ENCODE data around the gene SERPINI1.
"Not testable (repeated sequence)": the region's sequence is repeated elsewhere in the genome, so short reads cannot be mapped to it uniquely, and the experiment has no call there.

Gene SERPINI1

GRCh38 chr3:167776066-167776685 lies 40.7 kb downstream of the SERPINI1 start:
- Histone ChIP-seq H3K4me3 (no peak overlapping the region), H3K27ac (no peak overlapping the region)

- no peak overlapping the region for H3K27ac ChIP-seq
Observed at GRCh38 chr3:167777356-167777755, 41.8 kb downstream of the SERPINI1 start.

GRCh38 chr3:167780214-167780883 lies 44.8 kb downstream of the SERPINI1 start:
- H3K4me3 ChIP-seq: no peak overlapping the region
- H3K27ac ChIP-seq: no peak overlapping the region

More at GRCh38 chr3:167777356-167777755, 41.8 kb downstream of the SERPINI1 start:
- no peak overlapping the region for H3K4me3 ChIP-seq

GRCh38 chr3:167783781-167784180 lies 48.3 kb downstream of the SERPINI1 start:
- Histone ChIP-seq H3K4me3 (no peak overlapping the region), H3K27ac (no peak overlapping the region)

GRCh38 chr3:167785790-167786189 lies 50.3 kb downstream of the SERPINI1 start:
- no peak overlapping the region for H3K4me3 ChIP-seq
- no peak overlapping the region for H3K27ac ChIP-seq

GRCh38 chr3:167787440-167787839 lies 51.9 kb downstream of the SERPINI1 start:
- H3K4me3 ChIP-seq: no peak overlapping the region
- H3K27ac ChIP-seq: no peak overlapping the region

GRCh38 chr3:167798443-167798842 lies 62.9 kb downstream of the SERPINI1 start:
- H3K27ac ChIP-seq: no peak overlapping the region

GRCh38 chr3:167808910-167809309 lies 73.4 kb downstream of the SERPINI1 start:
- Histone ChIP-seq H3K27ac (no peak overlapping the region), H3K4me3 (no peak overlapping the region)

More at GRCh38 chr3:167798443-167798842, 62.9 kb downstream of the SERPINI1 start:
- no peak overlapping the region for H3K4me3 ChIP-seq

GRCh38 chr3:167810236-167810635 lies 74.7 kb downstream of the SERPINI1 start:
- H3K27ac ChIP-seq: no peak overlapping the region

GRCh38 chr3:167811031-167811430 lies 75.5 kb downstream of the SERPINI1 start:
- H3K27ac ChIP-seq: peak overlapping the region in 2 of 21 experiments; percentile 4 to 35

More at GRCh38 chr3:167810236-167810635, 74.7 kb downstream of the SERPINI1 start:
- no peak overlapping the region for H3K4me3 ChIP-seq

GRCh38 chr3:167813169-167814123 lies 77.9 kb downstream of the SERPINI1 start:
- Histone ChIP-seq H3K4me3 (no peak overlapping the region), H3K27ac (peak overlapping the region in 4 of 21 experiments; percentile 18 to 75 (median 64))

More at GRCh38 chr3:167811031-167811430, 75.5 kb downstream of the SERPINI1 start:
- no peak overlapping the region for H3K4me3 ChIP-seq

GRCh38 chr3:167814441-167814951 lies 79.0 kb downstream of the SERPINI1 start:
- Histone ChIP-seq H3K27ac (peak overlapping the region in 2 of 21 experiments; percentile 60 to 75), H3K4me3 (no peak overlapping the region)

GRCh38 chr3:167816953-167817352 lies 81.4 kb downstream of the SERPINI1 start:
- no peak overlapping the region for H3K4me3 ChIP-seq

GRCh38 chr3:167820102-167820865 lies 84.8 kb downstream of the SERPINI1 start:
- Histone ChIP-seq H3K4me3 (no peak overlapping the region), H3K27ac (no peak overlapping the region)

More at GRCh38 chr3:167816953-167817352, 81.4 kb downstream of the SERPINI1 start:
- no peak overlapping the region for H3K27ac ChIP-seq

GRCh38 chr3:167821248-167821805 lies 85.8 kb downstream of the SERPINI1 start:
- Histone ChIP-seq H3K4me3 (no peak overlapping the region), H3K27ac (no peak overlapping the region)

- Histone ChIP-seq H3K27ac (no peak overlapping the region), H3K4me3 (no peak overlapping the region)
Observed at GRCh38 chr3:167823738-167824137, 88.2 kb downstream of the SERPINI1 start.

- H3K27ac ChIP-seq, H3K4me3 ChIP-seq: not testable (repeated sequence)
Observed at GRCh38 chr3:167827588-167827987, 92.1 kb downstream of the SERPINI1 start.

GRCh38 chr3:167829071-167829470 lies 93.5 kb downstream of the SERPINI1 start:
- no peak overlapping the region for H3K27ac ChIP-seq
- H3K4me3 ChIP-seq: no peak overlapping the region

GRCh38 chr3:167830007-167830406 lies 94.5 kb downstream of the SERPINI1 start:
- Histone ChIP-seq H3K4me3 (no peak overlapping the region), H3K27ac (no peak overlapping the region)
